Tibial nerve (tissue), 4 donors: ENCODE results near the gene CREB1. TPM values are rescaled to one million over a fixed set of nuclear protein-coding genes. Genes with fewer than 3 reads are reported as not detected.

Experiments used
- DNase-seq, 2 donors: peaks; one replicate each; pipeline ENCODE4 v3.0.0-alpha.2; 2019; ENCODE audit warnings: low spot score in 2 of 2
- H3K27ac ChIP-seq, 4 donors: fragments of 200-600 bp; sonication (generic) in 3 of 4; one replicate each; pipeline ENCODE4 v1.5.1; 2017 to 2019; ENCODE audit warnings: mild to moderate bottlenecking in 1 of 4
- H3K27me3 ChIP-seq, 2 donors: fragments of 200-600 bp; sonication (generic) in 1 of 2; one replicate each; pipeline versions ENCODE4 v1.5.1 to v1.6.0; 2017 to 2019
- H3K36me3 ChIP-seq, 3 donors: fragments of 200-600 bp; sonication (generic); one replicate each; pipeline ENCODE4 v1.5.1; 2018 to 2019
- H3K4me1 ChIP-seq, 4 donors: fragments of 200-600 bp; sonication (generic) in 3 of 4; one replicate each; pipeline ENCODE4 v1.5.1; 2017 to 2019
- H3K4me3 ChIP-seq, 4 donors: fragments of 200-600 bp; sonication (generic) in 3 of 4; one replicate each; pipeline ENCODE4 v1.5.1; 2017 to 2019; ENCODE audit warnings: mild to moderate bottlenecking in 1 of 4, moderate library complexity in 1 of 4
- H3K9me3 ChIP-seq, 4 donors: fragments of 200-600 bp; sonication (generic) in 3 of 4; one replicate each; pipeline ENCODE4 v1.5.1; 2017 to 2019
- EP300 ChIP-seq, 2 donors: sonication (generic); formaldehyde crosslinking; IDR thresholded peaks; one replicate each; pipeline ENCODE4 v1.6.1; 2017; ENCODE audit warnings: antibody characterized with exemption in 2 of 2, mild to moderate bottlenecking in 1 of 2
- POLR2A ChIP-seq, 2 donors: fragments of 450-650 bp; IDR thresholded peaks; one replicate each; pipeline ENCODE4 v1.6.1; 2017; ENCODE audit warnings: antibody characterized with exemption in 2 of 2, mild to moderate bottlenecking in 2 of 2, moderate library complexity in 2 of 2
- WGBS, 2 donors: methylation state at CpG; one replicate each; pipeline ENCODE4 v1.1.5; 2018; 5-methylcytosine and 5-hydroxymethylcytosine counted together
- total RNA-seq, 4 donors: library from RNA; depleted of rRNA; stranded (reverse); fragments of >200 nt; gene quantifications; one replicate each; pipeline ENCODE4 v1.1.0, GENCODE V29; 2016
- TF ChIP-seq, protein P1 (sequence below), 5 experiments: fragments of 200-600 bp in 3 of 5; fragments of 450-650 bp in 2 of 5; sonication (generic) in 3 of 5; IDR thresholded peaks; one replicate each; pipeline ENCODE4 v1.5.1; 2016 to 2019; ENCODE audit warnings: antibody characterized with exemption in 5 of 5, mild to moderate bottlenecking in 3 of 5, moderate library complexity in 2 of 5

CREB1 gene
- total RNA-seq, 4 donors from 2014 or later = 28.9 to 67.7 (median 34.0) TPM

DNA sequence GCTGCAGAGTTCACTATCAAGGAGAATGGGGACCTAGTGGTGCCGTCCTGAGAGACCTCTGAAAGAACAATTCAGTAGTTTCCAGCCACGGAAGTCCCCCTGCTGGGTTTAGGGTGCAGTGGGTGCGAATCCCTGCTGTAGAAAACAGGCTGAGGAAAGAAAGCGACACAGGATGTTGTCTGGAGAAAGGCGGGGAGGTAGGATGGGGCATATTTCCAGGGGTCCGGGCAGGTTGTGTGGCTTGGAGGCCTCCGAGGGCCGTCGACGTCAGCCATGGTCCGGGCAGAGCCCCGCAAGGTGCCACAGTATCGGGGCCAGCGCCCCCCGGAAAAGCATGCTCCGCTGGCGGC lies 807 bp upstream of the CREB1 start:
- Histone ChIP-seq H3K36me3 (no peaks in the 10 kb centered on the region), H3K27me3 (no peaks in the 10 kb centered on the region), H3K27ac (peak overlapping the region; percentile 96 to 99 (median 98)), H3K9me3 (no peaks in the 10 kb centered on the region), H3K4me3 (peak overlapping the region; percentile 68 to 82 (median 78)), H3K4me1 (peaks cover 0 to 40% (median 31%) of the 10 kb centered on the region in 4 donors)
- DNase-seq = no peak
- 1 to 3% methylated on average over 16 to 17 of the region's 17 CpGs for WGBS, 2 donors
- TF ChIP-seq POLR2A (IDR thresholded peaks at IDR 0.05) = no peak
- no peak for TF ChIP-seq EP300 (IDR thresholded peaks at IDR 0.05)
- TF ChIP-seq, protein P1, sequence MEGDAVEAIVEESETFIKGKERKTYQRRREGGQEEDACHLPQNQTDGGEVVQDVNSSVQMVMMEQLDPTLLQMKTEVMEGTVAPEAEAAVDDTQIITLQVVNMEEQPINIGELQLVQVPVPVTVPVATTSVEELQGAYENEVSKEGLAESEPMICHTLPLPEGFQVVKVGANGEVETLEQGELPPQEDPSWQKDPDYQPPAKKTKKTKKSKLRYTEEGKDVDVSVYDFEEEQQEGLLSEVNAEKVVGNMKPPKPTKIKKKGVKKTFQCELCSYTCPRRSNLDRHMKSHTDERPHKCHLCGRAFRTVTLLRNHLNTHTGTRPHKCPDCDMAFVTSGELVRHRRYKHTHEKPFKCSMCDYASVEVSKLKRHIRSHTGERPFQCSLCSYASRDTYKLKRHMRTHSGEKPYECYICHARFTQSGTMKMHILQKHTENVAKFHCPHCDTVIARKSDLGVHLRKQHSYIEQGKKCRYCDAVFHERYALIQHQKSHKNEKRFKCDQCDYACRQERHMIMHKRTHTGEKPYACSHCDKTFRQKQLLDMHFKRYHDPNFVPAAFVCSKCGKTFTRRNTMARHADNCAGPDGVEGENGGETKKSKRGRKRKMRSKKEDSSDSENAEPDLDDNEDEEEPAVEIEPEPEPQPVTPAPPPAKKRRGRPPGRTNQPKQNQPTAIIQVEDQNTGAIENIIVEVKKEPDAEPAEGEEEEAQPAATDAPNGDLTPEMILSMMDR (IDR thresholded peaks at IDR 0.05) = no peak

DNA sequence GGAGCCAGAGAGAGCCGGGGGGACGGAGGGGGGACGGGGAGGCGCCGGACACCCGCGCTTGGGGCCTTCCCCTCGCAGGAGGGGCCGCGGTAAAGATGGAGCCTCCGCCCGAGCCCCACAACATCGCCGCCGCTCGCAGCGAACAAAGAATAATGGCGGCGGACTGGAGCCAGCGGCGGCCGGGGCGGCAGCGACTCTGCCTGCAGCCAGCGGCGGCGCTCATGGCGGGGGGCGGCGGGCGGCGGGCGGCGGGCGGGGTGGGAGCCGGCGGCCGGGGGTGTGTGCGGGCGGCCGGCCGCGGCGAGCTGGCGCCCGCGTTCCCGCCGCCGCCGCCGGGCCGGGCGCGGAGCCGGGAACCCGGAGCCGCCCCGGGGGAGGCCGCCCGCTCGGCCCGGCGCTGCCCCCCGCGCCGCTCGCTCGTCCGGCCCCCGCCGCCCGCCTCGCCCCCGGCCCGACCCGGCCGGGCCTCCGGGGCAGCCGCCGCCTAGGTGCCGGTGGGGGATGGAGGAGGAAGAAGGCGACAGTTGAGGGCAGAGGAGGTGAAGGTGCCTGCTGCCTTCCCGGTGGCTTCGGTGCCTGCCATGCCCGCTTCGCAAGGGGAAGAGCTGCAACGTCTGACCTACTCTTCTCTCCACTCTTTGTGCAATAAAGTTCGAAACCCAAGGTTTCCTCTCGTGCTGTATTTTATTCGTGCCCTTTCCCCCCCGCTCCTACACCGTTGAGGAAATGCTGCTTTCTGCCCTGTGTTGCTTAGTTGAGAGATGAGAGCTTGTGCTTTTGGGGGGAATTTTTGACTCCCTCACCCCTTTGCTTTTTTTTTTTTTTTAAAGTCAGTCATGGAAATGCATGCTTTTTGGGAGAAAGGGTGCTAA lies 634 bp downstream of the CREB1 start:
- Histone ChIP-seq H3K4me3 (peak overlapping the region; percentile 68 to 82 (median 75)), H3K27ac (peak overlapping the region; percentile 96 to 99 (median 98)), H3K27me3 (no peaks in the 10 kb centered on the region), H3K4me1 (peaks cover 0 to 53% (median 40%) of the 10 kb centered on the region in 4 donors), H3K9me3 (no peaks in the 10 kb centered on the region), H3K36me3 (no peaks in the 10 kb centered on the region)
- TF ChIP-seq, protein P1 (IDR thresholded peaks at IDR 0.05) = no peak
- peak in 1 of 2 donors; percentile 59 for TF ChIP-seq EP300 (IDR thresholded peaks at IDR 0.05)
- TF ChIP-seq POLR2A (IDR thresholded peaks at IDR 0.05) = peak in 1 of 2 donors; percentile 52
- WGBS, 2 donors = 1 to 2% methylated on average over 14 to 20 of the region's 93 CpGs
- DNase-seq = no peak

DNA sequence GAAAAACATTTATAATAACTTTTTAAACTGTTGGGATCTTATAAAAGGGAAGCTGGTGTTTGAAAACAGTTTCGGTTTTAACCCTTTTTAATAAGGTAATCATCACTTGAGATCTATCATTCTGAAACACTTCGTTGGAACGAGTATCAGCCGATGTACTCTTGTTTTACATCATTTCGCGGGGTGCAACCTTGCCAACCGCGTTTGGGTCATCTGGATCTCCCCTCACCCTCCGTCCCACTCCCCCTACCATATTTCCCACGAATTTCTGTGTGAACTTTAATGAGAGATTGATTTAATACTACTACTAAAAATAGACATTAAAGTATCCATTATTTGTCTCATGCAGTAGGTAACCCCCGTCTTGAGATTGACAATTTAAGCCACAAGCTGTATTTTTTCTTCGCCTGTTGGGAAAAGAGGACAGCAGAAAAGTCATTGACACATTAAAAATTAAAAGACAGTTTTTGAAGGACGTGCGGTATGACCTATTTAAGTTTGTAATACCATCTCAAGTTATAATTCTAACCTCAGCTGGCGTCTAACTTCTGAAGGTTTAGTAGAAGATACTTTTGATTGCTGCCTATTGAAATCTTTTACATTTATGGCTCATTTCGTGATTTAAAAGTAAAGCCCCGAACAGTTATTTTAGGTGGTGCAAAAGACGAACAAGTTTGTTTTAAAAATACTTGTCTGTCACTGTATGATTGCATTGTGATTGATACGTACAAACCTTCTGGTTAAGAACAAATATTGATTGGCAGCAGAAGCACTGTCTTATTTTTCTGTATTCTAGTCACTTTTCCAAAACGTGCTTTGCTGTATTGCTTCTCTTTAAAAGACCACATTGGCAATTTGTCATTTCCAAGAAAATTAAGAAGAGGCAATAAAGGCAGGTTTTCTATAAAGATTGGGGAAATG lies 1.5 kb downstream of the CREB1 start:
- Histone ChIP-seq H3K4me3 (peak overlapping the region; percentile 52 to 82 (median 62)), H3K27me3 (no peaks in the 10 kb centered on the region), H3K27ac (peak overlapping the region; percentile 75 to 99 (median 91)), H3K4me1 (peaks cover 0 to 59% (median 41%) of the 10 kb centered on the region in 4 donors), H3K36me3 (no peaks in the 10 kb centered on the region), H3K9me3 (no peaks in the 10 kb centered on the region)
- TF ChIP-seq, protein P1 (IDR thresholded peaks at IDR 0.05) = no peak
- TF ChIP-seq EP300 (IDR thresholded peaks at IDR 0.05) (no peak), POLR2A (IDR thresholded peaks at IDR 0.05) (no peak)
- no peak for DNase-seq
- 5 to 7% methylated on average over 20 of the region's 20 CpGs for WGBS, 2 donors

DNA sequence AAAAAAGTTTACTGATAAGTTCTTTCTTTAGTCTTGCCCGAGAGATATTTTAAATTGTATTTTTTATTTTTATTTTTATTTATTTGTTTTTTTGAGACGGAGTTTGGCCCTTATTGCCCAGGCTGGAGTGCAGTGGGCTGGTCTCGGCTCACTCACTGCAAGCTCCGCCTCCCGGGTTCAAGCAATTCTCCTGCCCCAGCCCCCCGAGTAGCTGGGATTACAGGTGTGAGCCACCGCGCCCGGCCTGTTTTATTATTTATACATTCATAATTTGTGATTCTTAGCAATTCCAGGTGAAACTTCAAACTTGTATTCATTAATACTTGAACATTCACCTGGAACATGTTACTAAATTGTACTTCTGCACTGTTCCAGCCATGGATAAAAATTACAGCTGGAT lies 2.9 kb downstream of the CREB1 start:
- DNase-seq = no peak
- 90 to 92% methylated on average over 9 of the region's 9 CpGs for WGBS, 2 donors
- Histone ChIP-seq H3K27me3 (no peaks in the 10 kb centered on the region), H3K4me3 (no peak overlapping the region), H3K4me1 (peaks cover 0 to 65% (median 41%) of the 10 kb centered on the region in 4 donors), H3K27ac (peak overlapping the region in 2 of 4 donors; percentile 88 to 99), H3K9me3 (no peaks in the 10 kb centered on the region), H3K36me3 (no peaks in the 10 kb centered on the region)
- TF ChIP-seq POLR2A (IDR thresholded peaks at IDR 0.05) = no peak
- TF ChIP-seq EP300 (IDR thresholded peaks at IDR 0.05) = no peak
- TF ChIP-seq, protein P1 (IDR thresholded peaks at IDR 0.05) = no peak
